HepG2 (cell line): ENCODE measurements around the gene WDR59. TPM values are rescaled to one million over a fixed set of nuclear protein-coding genes. Genes with fewer than 3 reads are reported as not detected.

Experiments used
- DNMT3B ChIP-seq: conservative IDR thresholded peaks from 2 replicates; pipeline ENCODE4 v1.6.1; 2016; ENCODE audit warnings: missing biosample characterization, control low read depth
- ETV5 ChIP-seq: IDR thresholded peaks from 2 replicates; pipeline ENCODE4 v1.6.1; 2018; ENCODE audit warnings: missing biosample characterization, missing genetic modification reagents, inconsistent platforms, borderline replicate concordance
- GPN1 ChIP-seq: sonication (generic); formaldehyde crosslinking; IDR thresholded peaks from 2 replicates; pipeline ENCODE4 v1.5.1; 2020; ENCODE audit warnings: missing genetic modification reagents, borderline replicate concordance
- HIC2 ChIP-seq: sonication (generic); formaldehyde crosslinking; IDR thresholded peaks from 2 replicates; pipeline ENCODE4 v1.9.0; 2022; ENCODE audit warnings: low read depth, missing genetic modification reagents
- HMGXB4 ChIP-seq, 2 experiments: sonication (generic) in 1 of 2; formaldehyde crosslinking in 1 of 2; IDR thresholded peaks; 2 replicates each; pipeline versions ENCODE4 v1.4.0 to v1.6.1; 2018 to 2020; ENCODE audit warnings: missing genetic modification reagents in 2 of 2, borderline replicate concordance in 1 of 2, low read depth in 1 of 2, mild to moderate bottlenecking in 1 of 2, missing biosample characterization in 1 of 2
- ISL2 ChIP-seq: sonication (generic); formaldehyde crosslinking; IDR thresholded peaks from 2 replicates; pipeline ENCODE4 v1.5.0; 2020; ENCODE audit warnings: missing genetic modification reagents
- MAFF ChIP-seq: IDR thresholded peaks from 2 replicates; pipeline ENCODE4 v1.6.1; 2011; ENCODE audit warnings: low read depth, low read length, improper control_type of control experiment
- MAZ ChIP-seq, 2 experiments: sonication (generic) in 1 of 2; formaldehyde crosslinking in 1 of 2; IDR thresholded peaks; 2 replicates each; pipeline versions ENCODE4 v1.5.0 to v1.6.1; 2012 to 2020; ENCODE audit warnings: low read depth in 2 of 2, mild to moderate bottlenecking in 2 of 2, borderline replicate concordance in 1 of 2, improper control_type of control experiment in 1 of 2, low read length in 1 of 2, missing genetic modification reagents in 1 of 2, moderate library complexity in 1 of 2
- MXD4 ChIP-seq: IDR thresholded peaks from 2 replicates; pipeline ENCODE4 v1.6.1; 2016; ENCODE audit warnings: mild to moderate bottlenecking, missing biosample characterization, missing genetic modification reagents
- POGK ChIP-seq: sonication (generic); formaldehyde crosslinking; conservative IDR thresholded peaks from 2 replicates; pipeline ENCODE4 v1.8.0; 2022; ENCODE audit warnings: mild to moderate bottlenecking, moderate library complexity, missing genetic modification reagents
- TIGD3 ChIP-seq: sonication (generic); formaldehyde crosslinking; IDR thresholded peaks from 2 replicates; pipeline ENCODE4 v1.5.1; 2020; ENCODE audit warnings: mild to moderate bottlenecking, missing genetic modification reagents, borderline replicate concordance
- ZBTB7B ChIP-seq: sonication (generic); formaldehyde crosslinking; IDR thresholded peaks from 2 replicates; pipeline ENCODE4 v1.4.0; 2020; ENCODE audit warnings: missing genetic modification reagents
- ZNF550 ChIP-seq: sonication (generic); formaldehyde crosslinking; IDR thresholded peaks from 2 replicates; pipeline ENCODE4 v1.4.0; 2020; ENCODE audit warnings: mild to moderate bottlenecking, missing genetic modification reagents, borderline replicate concordance
- ZNF558 ChIP-seq: sonication (generic); formaldehyde crosslinking; IDR thresholded peaks from 2 replicates; pipeline ENCODE4 v1.9.0; 2022; ENCODE audit warnings: mild to moderate bottlenecking, missing genetic modification reagents, borderline replicate concordance
- ZNF740 ChIP-seq: sonication (generic); formaldehyde crosslinking; IDR thresholded peaks from 2 replicates; pipeline ENCODE4 v1.4.0; 2020; ENCODE audit warnings: missing genetic modification reagents
- ZNF777 ChIP-seq: sonication (generic); formaldehyde crosslinking; IDR thresholded peaks from 2 replicates; pipeline ENCODE4 v1.4.0; 2020; ENCODE audit warnings: missing genetic modification reagents
- polyA plus RNA-seq, 8 experiments: library from polyadenylated mRNA; depleted of rRNA in 3 of 8; stranded (reverse) in 7 of 8; unstranded in 1 of 8; fragments of >200 nt; fragmentation: Illumina TruSeq in 4 of 8; extraction: Trizol in 4 of 8; gene quantifications; 2 replicates each; pipeline versions ENCODE4 v1.2.1 to v1.2.3, GENCODE V29; 2011 to 2016; ENCODE audit warnings: low read depth in 4 of 8, missing spikeins in 1 of 8, mixed read lengths in 1 of 8; ENCODE audit not compliant: insufficient read depth in 1 of 8
- total RNA-seq, 5 experiments: library from RNA; depleted of rRNA; stranded (reverse); fragments of >200 nt; fragmentation: Illumina TruSeq; extraction: Trizol; gene quantifications; 2 replicates each; pipeline ENCODE4 v1.2.3, GENCODE V29; 2016; ENCODE audit warnings: low read depth in 1 of 5
- TF ChIP-seq, protein P1 (sequence below): sonication (generic); formaldehyde crosslinking; IDR thresholded peaks from 2 replicates; pipeline ENCODE4 v1.5.1; 2020; ENCODE audit warnings: missing genetic modification reagents, mild to moderate bottlenecking, borderline replicate concordance

WDR59 gene
- total and polyA plus RNA-seq, 2 of the 13 experiments (the other 11 are each of a cell fraction or from before 2014, with no cell fraction given), result 65.2 to 306 TPM

DNA sequence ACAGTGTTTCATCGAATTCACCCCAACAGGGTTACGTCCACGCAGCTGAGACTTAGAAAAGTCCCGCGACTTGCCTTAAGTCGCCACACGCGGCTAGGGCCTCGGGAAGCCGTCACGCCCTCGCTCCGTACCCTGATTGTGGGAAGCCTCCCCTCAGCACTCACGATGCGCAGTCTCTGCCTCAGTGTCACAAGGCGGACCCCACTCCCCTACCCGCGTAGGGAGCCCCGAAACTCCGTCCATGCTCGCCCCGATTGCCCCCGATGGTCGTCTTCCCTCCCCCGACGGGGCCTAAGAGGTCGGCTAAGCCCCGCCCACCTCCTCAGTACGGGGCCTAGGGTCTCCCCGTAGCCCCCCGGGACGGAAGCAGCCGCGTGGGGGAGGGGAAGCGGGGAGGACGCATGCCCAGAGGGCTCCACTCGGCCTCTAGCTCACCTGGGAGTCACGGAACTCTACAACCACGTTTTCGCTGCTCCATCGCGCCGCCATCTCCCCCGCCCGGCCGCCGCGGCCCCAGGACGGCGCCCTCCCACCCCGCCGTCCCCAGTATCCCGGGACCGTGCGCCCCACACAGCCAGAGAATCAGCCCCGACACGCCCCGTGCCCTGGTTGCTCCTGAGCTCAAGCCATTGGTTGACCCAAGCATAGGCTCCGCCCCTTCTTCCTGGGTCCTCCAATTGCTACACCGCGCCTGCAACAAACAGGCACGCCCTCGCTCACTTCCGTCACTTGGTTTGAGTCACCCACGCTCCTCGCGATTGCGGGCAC, at the start of gene WDR59 (continued):
- TF ChIP-seq HMGXB4 (CRISPR knock-in tag; IDR thresholded peaks at IDR 0.05; ENCODE audit: borderline replicate concordance in 1 of 2, low read depth in 1 of 2) (peak; percentile 68 to 88), GPN1 (peak; percentile 14), ZNF777 (peak; percentile 96), ISL2 (CRISPR knock-in tag) (peak; percentile 52; the same call in 1 of the 2 replicates), ZNF558 (CRISPR knock-in tag) (peak; percentile 64; the same call in 1 of the 2 replicates), POGK (CRISPR knock-in tag) (peak; percentile 34; the same call in 1 of the 2 replicates), DNMT3B (CRISPR knock-in tag) (peak; percentile 49; the same call in 1 of the 2 replicates), MXD4 (CRISPR knock-in tag) (peak; percentile 75), MAZ (IDR thresholded peaks at IDR 0.05; ENCODE audit: borderline replicate concordance, low read depth, low read length) (peak; percentile 80), MAZ (CRISPR knock-in tag; IDR thresholded peaks at IDR 0.05; ENCODE audit: low read depth) (peak; percentile 89), ETV5 (CRISPR knock-in tag) (peak; percentile 39; the same call in 1 of the 2 replicates), ZNF550 (no peak; the same call in 1 of the 2 replicates), ZNF740 (CRISPR knock-in tag) (peak; percentile 55; the same call in 1 of the 2 replicates), MAFF (no peak), ZBTB7B (CRISPR knock-in tag) (peak; percentile 98), HIC2 (peak; percentile 80; the same call in 1 of the 2 replicates), TIGD3 (CRISPR knock-in tag) (0 out of 2 replicates have a peak, but pooled peaks have one; percentile 73)
- TF ChIP-seq, protein P1, sequence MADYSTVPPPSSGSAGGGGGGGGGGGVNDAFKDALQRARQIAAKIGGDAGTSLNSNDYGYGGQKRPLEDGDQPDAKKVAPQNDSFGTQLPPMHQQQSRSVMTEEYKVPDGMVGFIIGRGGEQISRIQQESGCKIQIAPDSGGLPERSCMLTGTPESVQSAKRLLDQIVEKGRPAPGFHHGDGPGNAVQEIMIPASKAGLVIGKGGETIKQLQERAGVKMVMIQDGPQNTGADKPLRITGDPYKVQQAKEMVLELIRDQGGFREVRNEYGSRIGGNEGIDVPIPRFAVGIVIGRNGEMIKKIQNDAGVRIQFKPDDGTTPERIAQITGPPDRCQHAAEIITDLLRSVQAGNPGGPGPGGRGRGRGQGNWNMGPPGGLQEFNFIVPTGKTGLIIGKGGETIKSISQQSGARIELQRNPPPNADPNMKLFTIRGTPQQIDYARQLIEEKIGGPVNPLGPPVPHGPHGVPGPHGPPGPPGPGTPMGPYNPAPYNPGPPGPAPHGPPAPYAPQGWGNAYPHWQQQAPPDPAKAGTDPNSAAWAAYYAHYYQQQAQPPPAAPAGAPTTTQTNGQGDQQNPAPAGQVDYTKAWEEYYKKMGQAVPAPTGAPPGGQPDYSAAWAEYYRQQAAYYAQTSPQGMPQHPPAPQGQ (CRISPR knock-in tag), result no peak
